Measurements from ENCODE around the gene ITPA. TPM values are rescaled to one million over a fixed set of nuclear protein-coding genes. Genes with fewer than 3 reads are reported as not detected.
A peak's percentile ranks its signal among the peaks of the same experiment; 100 is the strongest.

ITPA gene
- total and polyA plus RNA-seq, 2 experiments from 2014 or later: 57.5 to 81.7 TPM

DNA sequence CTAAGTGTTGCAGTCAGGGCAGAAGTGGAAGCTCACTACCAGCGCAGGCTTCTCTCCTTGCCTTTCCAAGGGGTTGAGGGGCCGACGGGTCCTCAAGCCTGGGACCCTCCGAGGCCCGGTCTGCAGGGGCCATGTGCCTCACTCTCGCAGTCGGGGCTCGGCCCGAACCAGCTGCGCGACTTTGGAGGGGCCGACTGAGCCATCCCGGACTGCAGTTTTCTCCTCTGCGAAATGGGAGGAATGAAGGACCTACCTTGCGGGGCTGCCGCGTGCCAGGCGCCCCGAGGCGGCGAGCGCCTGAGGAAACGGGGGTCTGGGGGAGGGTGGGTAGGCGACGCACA is 41.6 kb upstream of the ITPA start (continued):
- TF ChIP-seq, protein P1, sequence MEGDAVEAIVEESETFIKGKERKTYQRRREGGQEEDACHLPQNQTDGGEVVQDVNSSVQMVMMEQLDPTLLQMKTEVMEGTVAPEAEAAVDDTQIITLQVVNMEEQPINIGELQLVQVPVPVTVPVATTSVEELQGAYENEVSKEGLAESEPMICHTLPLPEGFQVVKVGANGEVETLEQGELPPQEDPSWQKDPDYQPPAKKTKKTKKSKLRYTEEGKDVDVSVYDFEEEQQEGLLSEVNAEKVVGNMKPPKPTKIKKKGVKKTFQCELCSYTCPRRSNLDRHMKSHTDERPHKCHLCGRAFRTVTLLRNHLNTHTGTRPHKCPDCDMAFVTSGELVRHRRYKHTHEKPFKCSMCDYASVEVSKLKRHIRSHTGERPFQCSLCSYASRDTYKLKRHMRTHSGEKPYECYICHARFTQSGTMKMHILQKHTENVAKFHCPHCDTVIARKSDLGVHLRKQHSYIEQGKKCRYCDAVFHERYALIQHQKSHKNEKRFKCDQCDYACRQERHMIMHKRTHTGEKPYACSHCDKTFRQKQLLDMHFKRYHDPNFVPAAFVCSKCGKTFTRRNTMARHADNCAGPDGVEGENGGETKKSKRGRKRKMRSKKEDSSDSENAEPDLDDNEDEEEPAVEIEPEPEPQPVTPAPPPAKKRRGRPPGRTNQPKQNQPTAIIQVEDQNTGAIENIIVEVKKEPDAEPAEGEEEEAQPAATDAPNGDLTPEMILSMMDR (conservative IDR thresholded peaks at IDR 0.05; ENCODE audit: low read depth in 2 of 2): no peak

- ATAC-seq: peak; percentile 76
- TF ChIP-seq, protein P2, sequence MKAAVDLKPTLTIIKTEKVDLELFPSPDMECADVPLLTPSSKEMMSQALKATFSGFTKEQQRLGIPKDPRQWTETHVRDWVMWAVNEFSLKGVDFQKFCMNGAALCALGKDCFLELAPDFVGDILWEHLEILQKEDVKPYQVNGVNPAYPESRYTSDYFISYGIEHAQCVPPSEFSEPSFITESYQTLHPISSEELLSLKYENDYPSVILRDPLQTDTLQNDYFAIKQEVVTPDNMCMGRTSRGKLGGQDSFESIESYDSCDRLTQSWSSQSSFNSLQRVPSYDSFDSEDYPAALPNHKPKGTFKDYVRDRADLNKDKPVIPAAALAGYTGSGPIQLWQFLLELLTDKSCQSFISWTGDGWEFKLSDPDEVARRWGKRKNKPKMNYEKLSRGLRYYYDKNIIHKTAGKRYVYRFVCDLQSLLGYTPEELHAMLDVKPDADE (IDR thresholded peaks at IDR 0.05): no peak
- TF ChIP-seq, protein P1 (conservative IDR thresholded peaks at IDR 0.05; ENCODE audit: low read depth in 2 of 2): peak in 1 of 2 experiments; percentile 54; a peak in 2 of 4 replicates
- TF ChIP-seq POLR2AphosphoS5 (IDR thresholded peaks at IDR 0.05; ENCODE audit: low read depth): peak; percentile 30; the same call in 1 of the 2 replicates
- Histone ChIP-seq H3K27me3 (ENCODE audit: insufficient read depth) (peaks cover 5% of the 10 kb centered on the region; the same call in 1 of the 2 replicates), H2AFZ (peak overlapping the region; percentile 94; the same call in 1 of the 2 replicates), H3K4me3 (peak overlapping the region; percentile 62), H3K36me3 (ENCODE audit: insufficient read depth) (no peaks in the 10 kb centered on the region), H3K4me2 (peak overlapping the region; percentile 84), H3K4me1 (ENCODE audit: insufficient read depth) (peaks cover 20% of the 10 kb centered on the region), H3F3A (replicated peaks; ENCODE audit: low read depth) (0 out of 2 replicates have a peak, but pooled peaks cover 7% of the 10 kb centered on the region), H4K20me1 (replicated peaks; ENCODE audit: insufficient read depth) (no peaks in the 10 kb centered on the region), H3K79me2 (replicated peaks; ENCODE audit: insufficient read depth) (no peaks in the 10 kb centered on the region), H3K27ac (ENCODE audit: low read depth) (peak overlapping the region; percentile 80), H3K9me2 (ENCODE audit: insufficient read depth) (no peaks in the 10 kb centered on the region)
- DNase-seq (ENCODE audit: low spot score): peak; percentile 91
- H3K4me3 Mint-ChIP-seq: peak overlapping the region; percentile 80
- no peaks in the 10 kb centered on the region for H3K9me3 Mint-ChIP-seq
- peaks cover 21% of the 10 kb centered on the region for H3K27me3 Mint-ChIP-seq (ENCODE audit: insufficient read depth, low read depth, poor library complexity)
- H3K27ac Mint-ChIP-seq: peak overlapping the region; percentile 93
- H3K4me1 Mint-ChIP-seq: peaks cover 37% of the 10 kb centered on the region
- H3K36me3 Mint-ChIP-seq (ENCODE audit: low read depth): peaks cover 11% of the 10 kb centered on the region
Measured at GRCh38 chr20:3168079-3168828, 41.0 kb upstream of the ITPA start.

DNA sequence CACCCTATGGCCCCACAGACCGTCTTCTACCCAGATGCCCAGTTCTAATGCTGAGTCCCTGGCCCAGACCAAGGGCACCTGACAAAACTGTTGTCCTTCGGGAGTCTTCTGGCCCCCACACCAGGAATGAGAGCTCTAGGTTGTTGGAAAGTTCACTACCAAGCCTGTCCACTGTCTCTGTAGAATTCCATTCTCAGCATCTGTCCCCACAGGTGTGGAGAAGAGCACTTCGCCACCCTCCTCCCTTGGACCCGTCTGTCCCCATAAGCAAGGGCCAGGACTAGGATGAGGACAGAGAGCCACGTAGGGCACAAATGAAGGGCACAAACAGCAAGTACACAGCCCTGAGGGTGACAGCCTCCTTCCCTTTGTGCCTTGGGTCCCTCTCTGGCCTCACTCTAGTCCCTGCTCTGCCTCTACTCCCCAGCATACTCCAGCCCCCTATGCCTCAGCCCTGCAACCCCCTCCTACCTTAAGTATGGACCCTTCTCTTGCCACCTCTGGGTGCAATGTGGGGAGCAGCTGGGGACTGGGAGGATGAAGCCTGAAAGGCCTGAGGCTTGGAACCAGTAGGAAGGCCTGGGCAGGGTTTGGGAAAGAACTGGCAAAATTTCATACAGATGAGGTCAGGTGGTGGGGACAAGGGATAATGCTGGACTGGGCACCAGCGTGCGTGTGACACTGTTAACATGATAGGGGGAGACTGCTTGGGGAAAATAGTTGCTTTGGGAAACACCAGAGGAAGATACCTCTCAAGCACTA is 40.3 kb upstream of the ITPA start:
- H3F3A ChIP-seq (replicated peaks; ENCODE audit: low read depth): 0 out of 2 replicates have a peak, but pooled peaks cover 10% of the 10 kb centered on the region
- peaks cover 7% of the 10 kb centered on the region; the same call in 2 of the 3 replicates for H3K36me3 Mint-ChIP-seq (ENCODE audit: low read depth)
- H3K27ac Mint-ChIP-seq: peak overlapping the region; percentile 93
- H3K27me3 ChIP-seq (ENCODE audit: insufficient read depth): peaks cover 5% of the 10 kb centered on the region; the same call in 1 of the 2 replicates
- ATAC-seq (no peak; the same call in 2 of the 3 replicates), DNase-seq (ENCODE audit: low spot score) (no peak)
- TF ChIP-seq POLR2AphosphoS5 (IDR thresholded peaks at IDR 0.05; ENCODE audit: low read depth): no peak
- peak overlapping the region; percentile 94; the same call in 1 of the 2 replicates for H2AFZ ChIP-seq
- no peaks in the 10 kb centered on the region for H3K36me3 ChIP-seq (ENCODE audit: insufficient read depth)
- peak overlapping the region; percentile 62 for H3K4me3 ChIP-seq
- no peaks in the 10 kb centered on the region for H3K79me2 ChIP-seq (replicated peaks; ENCODE audit: insufficient read depth)
- peak overlapping the region; percentile 84 for H3K4me2 ChIP-seq
- peak overlapping the region; percentile 80 for H3K4me3 Mint-ChIP-seq
- H3K27ac ChIP-seq (ENCODE audit: low read depth): peak overlapping the region; percentile 80; the same call in 1 of the 2 replicates
- peaks cover 34% of the 10 kb centered on the region for H3K4me1 Mint-ChIP-seq
- no peaks in the 10 kb centered on the region for H3K9me3 Mint-ChIP-seq
- no peaks in the 10 kb centered on the region for H4K20me1 ChIP-seq (replicated peaks; ENCODE audit: insufficient read depth)
- no peaks in the 10 kb centered on the region for H3K9me2 ChIP-seq (ENCODE audit: insufficient read depth)
- H3K4me1 ChIP-seq (ENCODE audit: insufficient read depth): peaks cover 20% of the 10 kb centered on the region
- peaks cover 21% of the 10 kb centered on the region for H3K27me3 Mint-ChIP-seq (ENCODE audit: insufficient read depth, low read depth, poor library complexity)

Data from GM23338 (cell line).